Testis (tissue), 2 donors: ENCODE data around the gene DCLK1.

Experiments used
- POLR2A ChIP-seq: fragments of 450-650 bp; IDR thresholded peaks from one replicate; pipeline ENCODE4 v1.6.1; 2017; ENCODE audit warnings: antibody characterized with exemption, mild to moderate bottlenecking, moderate library complexity
- TF ChIP-seq, protein P1 (sequence below), 3 experiments: fragments of 450-650 bp in 2 of 3; fragments of 200-600 bp in 1 of 3; sonication (generic) in 1 of 3; IDR thresholded peaks; one replicate each; pipeline ENCODE4 v1.5.1; 2016 to 2019; ENCODE audit warnings: antibody characterized with exemption in 3 of 3, mild to moderate bottlenecking in 2 of 3, moderate library complexity in 1 of 3

GRCh38 chr13:35925669-35926068 lies 205.5 kb downstream of the DCLK1 start:
- TF ChIP-seq, protein P1, sequence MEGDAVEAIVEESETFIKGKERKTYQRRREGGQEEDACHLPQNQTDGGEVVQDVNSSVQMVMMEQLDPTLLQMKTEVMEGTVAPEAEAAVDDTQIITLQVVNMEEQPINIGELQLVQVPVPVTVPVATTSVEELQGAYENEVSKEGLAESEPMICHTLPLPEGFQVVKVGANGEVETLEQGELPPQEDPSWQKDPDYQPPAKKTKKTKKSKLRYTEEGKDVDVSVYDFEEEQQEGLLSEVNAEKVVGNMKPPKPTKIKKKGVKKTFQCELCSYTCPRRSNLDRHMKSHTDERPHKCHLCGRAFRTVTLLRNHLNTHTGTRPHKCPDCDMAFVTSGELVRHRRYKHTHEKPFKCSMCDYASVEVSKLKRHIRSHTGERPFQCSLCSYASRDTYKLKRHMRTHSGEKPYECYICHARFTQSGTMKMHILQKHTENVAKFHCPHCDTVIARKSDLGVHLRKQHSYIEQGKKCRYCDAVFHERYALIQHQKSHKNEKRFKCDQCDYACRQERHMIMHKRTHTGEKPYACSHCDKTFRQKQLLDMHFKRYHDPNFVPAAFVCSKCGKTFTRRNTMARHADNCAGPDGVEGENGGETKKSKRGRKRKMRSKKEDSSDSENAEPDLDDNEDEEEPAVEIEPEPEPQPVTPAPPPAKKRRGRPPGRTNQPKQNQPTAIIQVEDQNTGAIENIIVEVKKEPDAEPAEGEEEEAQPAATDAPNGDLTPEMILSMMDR (IDR thresholded peaks at IDR 0.05) = no peak
- no peak for TF ChIP-seq POLR2A
